HepG2 (cell line): ENCODE measurements around the gene PIGL. TPM values are rescaled to one million over a fixed set of nuclear protein-coding genes. Genes with fewer than 3 reads are reported as not detected.

Experiments
- ATAC-seq: fragments of 200-7000 bp; cut with Tn5 transposase; 3 replicates; pipeline ENCODE4 v1.9.1; 2020; ENCODE audit warnings: mild to moderate bottlenecking, moderate library complexity
- BruUV-seq: library from RNA; stranded (reverse); fragments of 400-500 nt; replicated peaks from 2 replicates; lab custom pipeline; 2021; lab: Mats Ljungman, UMichigan
- CTCF ChIA-PET: fragments of 300-600 bp; formaldehyde crosslinking; extraction: SDS; loops from one replicate; lab custom pipeline; 2021; ENCODE audit warnings: low total read pairs, inconsistent platforms, low intra/inter-chr PET ratio; lab: Yijun Ruan, JAX
- POLR2A ChIA-PET: fragments of 350-600 bp; sonication (Branson Sonifier 250); formaldehyde crosslinking; loops from one replicate; lab custom pipeline; 2020; ENCODE audit warnings: antibody characterized with exemption, inconsistent platforms; lab: Yijun Ruan, JAX
- DNase-seq: peaks from one replicate; pipeline ENCODE4 v3.0.0-alpha.2; 2015; ENCODE audit warnings: low spot score
- FAIRE-seq: peaks from 3 replicates; lab custom pipeline; 2011; peaks lifted over from hg19 to GRCh38; lab: Jason Lieb, UNC
- H2AFZ ChIP-seq: one replicate; pipeline ENCODE4 v1.6.1; 2011; ENCODE audit warnings: low read length, inconsistent platforms
- H3K27ac ChIP-seq: fragments of 300-600 bp; 3 replicates; pipeline ENCODE4 v1.8.0; 2011; ENCODE audit warnings: mixed run types, mild to moderate bottlenecking, mixed read lengths, low read length, inconsistent platforms; ENCODE audit not compliant: insufficient read depth; ENCODE audit errors: extremely low read length
- H3K27me3 ChIP-seq, 2 experiments: fragments of 200-600 bp in 1 of 2; 2 replicates in 1 of 2; 3 replicates in 1 of 2; pipeline versions ENCODE4 v1.6.0 to v1.8.0; 2011; ENCODE audit warnings: low read length in 2 of 2, mild to moderate bottlenecking in 2 of 2, moderate library complexity in 2 of 2, inconsistent platforms in 1 of 2; ENCODE audit not compliant: insufficient read depth in 2 of 2, control insufficient read depth in 1 of 2
- H3K36me3 ChIP-seq, 2 experiments: fragments of 200-600 bp in 1 of 2; replicated peaks in 1 of 2; 2 replicates in 1 of 2; 3 replicates in 1 of 2; pipeline versions ENCODE4 v1.5.1 to v1.8.0; 2011; ENCODE audit warnings: low read length in 2 of 2, inconsistent platforms in 1 of 2; ENCODE audit not compliant: insufficient read depth in 2 of 2, control insufficient read depth in 1 of 2
- H3K4me1 ChIP-seq: 2 replicates; pipeline ENCODE4 v1.5.1; 2012; ENCODE audit warnings: low read length, inconsistent platforms; ENCODE audit not compliant: insufficient read depth
- H3K4me2 ChIP-seq: 2 replicates; pipeline ENCODE4 v1.6.0; 2011; ENCODE audit warnings: low read depth, low read length, inconsistent platforms
- H3K4me3 ChIP-seq, 3 experiments: fragments of 200-600 bp in 1 of 3; sonication (generic), shearing (Covaris generic) in 1 of 3; replicated peaks in 1 of 3; 2 replicates each; pipeline ENCODE4 v1.5.1; 2011 to 2016; ENCODE audit warnings: low read length in 3 of 3, inconsistent platforms in 2 of 3, low read depth in 2 of 3, mild to moderate bottlenecking in 2 of 3, control low read depth in 1 of 3, mixed read lengths in 1 of 3; ENCODE audit not compliant: insufficient read depth in 1 of 3
- H3K79me2 ChIP-seq: one replicate; pipeline ENCODE4 v1.6.1; 2011; ENCODE audit warnings: low read length, inconsistent platforms; ENCODE audit not compliant: insufficient read depth
- H3K9ac ChIP-seq: 2 replicates; pipeline ENCODE4 v1.6.0; 2011; ENCODE audit warnings: mild to moderate bottlenecking, low read depth, low read length, inconsistent platforms; ENCODE audit not compliant: insufficient read depth
- H3K9me3 ChIP-seq: 2 replicates; pipeline ENCODE4 v1.5.1; 2012; ENCODE audit warnings: mild to moderate bottlenecking, low read length
- H4K20me1 ChIP-seq: 2 replicates; pipeline ENCODE4 v1.6.0; 2011; ENCODE audit warnings: inconsistent platforms, mild to moderate bottlenecking, low read length, moderate library complexity; ENCODE audit not compliant: insufficient read depth
- ATF2 ChIP-seq: sonication (generic); formaldehyde crosslinking; IDR thresholded peaks from 2 replicates; pipeline ENCODE4 v1.4.0; 2020; ENCODE audit warnings: missing genetic modification reagents
- MLLT10 ChIP-seq: sonication (generic); formaldehyde crosslinking; IDR thresholded peaks from 2 replicates; pipeline ENCODE4 v1.4.0; 2020; ENCODE audit warnings: missing genetic modification reagents
- MNT ChIP-seq: fragments of 450-650 bp; IDR thresholded peaks from 2 replicates; pipeline ENCODE4 v1.6.1; 2016
- MTA1 ChIP-seq: sonication (generic); formaldehyde crosslinking; IDR thresholded peaks from 2 replicates; pipeline ENCODE4 v1.4.0; 2020; ENCODE audit warnings: missing genetic modification reagents, mild to moderate bottlenecking, borderline replicate concordance
- NR2C2 ChIP-seq: sonication (generic); formaldehyde crosslinking; IDR thresholded peaks from 2 replicates; pipeline ENCODE4 v1.4.0; 2020; ENCODE audit warnings: missing genetic modification reagents, mild to moderate bottlenecking, moderate library complexity, borderline replicate concordance
- SCMH1 ChIP-seq: sonication (generic); formaldehyde crosslinking; IDR thresholded peaks from 2 replicates; pipeline ENCODE4 v1.9.0; 2021; ENCODE audit warnings: missing genetic modification reagents, mild to moderate bottlenecking, borderline replicate concordance
- ZFY ChIP-seq: sonication (generic); formaldehyde crosslinking; IDR thresholded peaks from 2 replicates; pipeline ENCODE4 v1.4.0; 2020; ENCODE audit warnings: missing genetic modification reagents
- ZNF17 ChIP-seq: sonication (generic); formaldehyde crosslinking; IDR thresholded peaks from 2 replicates; pipeline ENCODE4 v1.5.0; 2020; ENCODE audit warnings: mild to moderate bottlenecking, missing genetic modification reagents
- ZNF382 ChIP-seq: sonication (generic); formaldehyde crosslinking; IDR thresholded peaks from 2 replicates; pipeline ENCODE4 v1.5.0; 2020; ENCODE audit warnings: missing genetic modification reagents, mild to moderate bottlenecking, borderline replicate concordance
- WGBS: methylation state at CpG from one replicate; pipeline ENCODE4 v1.1.6; 2017; ENCODE audit warnings: low lambda C conversion rate; 5-methylcytosine and 5-hydroxymethylcytosine counted together
- in situ Hi-C: cut with HindIII; loops from 2 replicates; pipeline ENCODE4 v1.10.0; 2017; ENCODE audit warnings: low pct_unique_long_range_greater_than_20kb; ENCODE audit not compliant: extremely low pct_ligation_motif_present
- intact Hi-C: fragments of 100-400 bp; cut with micrococcal nuclease; formaldehyde crosslinking; loops from one replicate; pipeline ENCODE4 v1.10.0; 2022; ENCODE audit not compliant: unreplicated experiment
- polyA plus RNA-seq, 8 experiments: library from polyadenylated mRNA; depleted of rRNA in 3 of 8; stranded (reverse) in 7 of 8; unstranded in 1 of 8; fragments of >200 nt; fragmentation: Illumina TruSeq in 4 of 8; extraction: Trizol in 4 of 8; gene quantifications; 2 replicates each; pipeline versions ENCODE4 v1.2.1 to v1.2.3, GENCODE V29; 2011 to 2016; ENCODE audit warnings: low read depth in 4 of 8, missing spikeins in 1 of 8, mixed read lengths in 1 of 8; ENCODE audit not compliant: insufficient read depth in 1 of 8
- total RNA-seq, 5 experiments: library from RNA; depleted of rRNA; stranded (reverse); fragments of >200 nt; fragmentation: Illumina TruSeq; extraction: Trizol; gene quantifications; 2 replicates each; pipeline ENCODE4 v1.2.3, GENCODE V29; 2016; ENCODE audit warnings: low read depth in 1 of 5
- TF ChIP-seq, protein P1 (sequence below): IDR thresholded peaks from 2 replicates; pipeline ENCODE4 v1.6.1; 2018; ENCODE audit warnings: missing genetic modification reagents, mild to moderate bottlenecking, missing compliant biosample characterization
- TF ChIP-seq, protein P2 (sequence below): sonication (generic); formaldehyde crosslinking; IDR thresholded peaks from 2 replicates; pipeline ENCODE4 v1.4.0; 2020; ENCODE audit warnings: missing genetic modification reagents, mild to moderate bottlenecking, borderline replicate concordance

Gene PIGL
- total and polyA plus RNA-seq, 2 of the 13 experiments (the other 11 are each of a cell fraction or from before 2014, with no cell fraction given), result 28.5 to 63.8 TPM

GRCh38 chr17:16283705-16284104 is 66.7 kb downstream of the PIGL start:
- BruUV-seq, result no TSS peak
- Histone ChIP-seq H4K20me1 (no peaks in the 10 kb centered on the region), H3K79me2 (no peaks in the 10 kb centered on the region), H3K9me3 (no peaks in the 10 kb centered on the region), H2AFZ (no peak overlapping the region), H3K27me3 (no peaks in the 10 kb centered on the region; a peak in 1 of 5 replicates), H3K4me3 (no peak overlapping the region), H3K36me3 (peaks cover 3 to 4% of the 10 kb centered on the region in 2 experiments; a peak in 3 of 5 replicates), H3K4me1 (peaks cover 55% of the 10 kb centered on the region), H3K4me2 (no peak overlapping the region), H3K9ac (no peak overlapping the region), H3K27ac (no peak overlapping the region)
- in situ Hi-C loops, result no loop called here
- CTCF ChIA-PET, result no interaction called here
- FAIRE-seq (no peak), DNase-seq (no peak), ATAC-seq (no peak)
- no peak for TF ChIP-seq NR2C2 (CRISPR knock-in tag)
- no peak for TF ChIP-seq ZFY (CRISPR knock-in tag)
- 96% methylated on average over 9 of the region's 9 CpGs for whole genome bisulfite sequencing
- intact Hi-C loops, result loop anchor here (2.0 kb wide), 1 partner anchor 21 kb away; no protein-coding TSS in a partner anchor
- POLR2A ChIA-PET, result interaction anchor here (1.1 to 6.9 kb wide), 2 partner anchors 14 to 67 kb away, joined by 4 to 68 read pairs; partner anchors contain the start of gene CENPV

DNA sequence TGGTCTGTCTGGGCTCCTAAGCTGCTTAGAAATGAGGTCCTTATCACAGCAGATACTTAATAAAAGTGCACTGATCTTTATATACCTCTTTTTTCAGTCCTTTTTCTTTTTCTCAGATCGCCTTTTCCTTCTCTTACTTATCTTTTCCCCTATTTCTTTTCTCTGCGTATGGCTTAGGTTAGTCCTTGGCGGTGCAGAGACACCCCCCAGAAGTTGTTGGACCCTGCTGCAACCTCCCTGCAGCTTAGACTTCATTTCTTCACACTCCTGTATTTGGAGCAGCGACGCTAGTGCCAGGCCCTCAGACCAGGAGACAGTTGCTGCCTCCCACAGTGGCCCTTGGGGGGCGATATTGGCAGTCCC is 68.6 kb downstream of the PIGL start:
- Histone ChIP-seq H4K20me1 (no peaks in the 10 kb centered on the region), H3K4me2 (peak overlapping the region; percentile 31), H3K27ac (peak overlapping the region; percentile 95), H3K9ac (peak overlapping the region; percentile 79), H2AFZ (no peak overlapping the region), H3K79me2 (no peaks in the 10 kb centered on the region), H3K4me1 (peaks cover 74% of the 10 kb centered on the region), H3K36me3 (no peaks in the 10 kb centered on the region; a peak in 1 of 5 replicates), H3K27me3 (no peaks in the 10 kb centered on the region; a peak in 1 of 5 replicates), H3K4me3 (0 out of 6 replicates have a peak overlapping the region, but pooled peaks of 1 of the 3 experiments have one; percentile 6), H3K9me3 (no peaks in the 10 kb centered on the region)
- intact Hi-C loops, result loop anchor here (1.0 to 2.0 kb wide), 4 partner anchors 12 to 70 kb away; partner anchors contain the start of gene NCOR1
- WGBS, result 25% methylated on average over 6 of the region's 6 CpGs
- FAIRE-seq (no peak), DNase-seq (no peak), ATAC-seq (no peak)
- in situ Hi-C loops, result loop anchor here (5.0 kb wide), 2 partner anchors 67 to 142 kb away; partner anchors contain the start of gene CENPV
- POLR2A ChIA-PET, result interaction anchor here (0.6 to 6.9 kb wide), 27 partner anchors 10 to 160 kb away, joined by 3 to 258 read pairs (median 6); partner anchors contain the start of genes CENPV, NCOR1, PIGL and TRPV2
- BruUV-seq, result TSS peak; percentile 74
- CTCF ChIA-PET, result interaction anchor here (1.1 to 1.5 kb wide), 3 partner anchors 19 to 78 kb away, joined by 3 to 8 read pairs (median 6); partner anchors contain the start of gene CENPV
- TF ChIP-seq ZNF382 (no peak), SCMH1 (CRISPR knock-in tag) (no peak), MNT (no peak), ATF2 (no peak), ZNF17 (CRISPR knock-in tag) (no peak), MLLT10 (CRISPR knock-in tag) (peak; percentile 52; the same call in 1 of the 2 replicates), MTA1 (CRISPR knock-in tag) (no peak)
- TF ChIP-seq, protein P1, sequence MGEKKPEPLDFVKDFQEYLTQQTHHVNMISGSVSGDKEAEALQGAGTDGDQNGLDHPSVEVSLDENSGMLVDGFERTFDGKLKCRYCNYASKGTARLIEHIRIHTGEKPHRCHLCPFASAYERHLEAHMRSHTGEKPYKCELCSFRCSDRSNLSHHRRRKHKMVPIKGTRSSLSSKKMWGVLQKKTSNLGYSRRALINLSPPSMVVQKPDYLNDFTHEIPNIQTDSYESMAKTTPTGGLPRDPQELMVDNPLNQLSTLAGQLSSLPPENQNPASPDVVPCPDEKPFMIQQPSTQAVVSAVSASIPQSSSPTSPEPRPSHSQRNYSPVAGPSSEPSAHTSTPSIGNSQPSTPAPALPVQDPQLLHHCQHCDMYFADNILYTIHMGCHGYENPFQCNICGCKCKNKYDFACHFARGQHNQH, result no peak
- TF ChIP-seq, protein P2, sequence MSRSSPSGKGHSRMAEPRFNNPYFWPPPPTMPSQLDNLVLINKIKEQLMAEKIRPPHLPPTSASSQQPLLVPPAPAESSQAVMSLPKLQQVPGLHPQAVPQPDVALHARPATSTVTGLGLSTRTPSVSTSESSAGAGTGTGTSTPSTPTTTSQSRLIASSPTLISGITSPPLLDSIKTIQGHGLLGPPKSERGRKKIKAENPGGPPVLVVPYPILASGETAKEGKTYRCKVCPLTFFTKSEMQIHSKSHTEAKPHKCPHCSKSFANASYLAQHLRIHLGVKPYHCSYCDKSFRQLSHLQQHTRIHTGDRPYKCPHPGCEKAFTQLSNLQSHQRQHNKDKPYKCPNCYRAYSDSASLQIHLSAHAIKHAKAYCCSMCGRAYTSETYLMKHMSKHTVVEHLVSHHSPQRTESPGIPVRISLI (CRISPR knock-in tag), result no peak
